ENCODE measurements around the gene SLC9A8.
"Not testable (repeated sequence)": the region's sequence is repeated elsewhere in the genome, so short reads cannot be mapped to it uniquely, and the experiment has no call there.

The SLC9A8 gene

GRCh38 chr20:49787371-49788357, 25.0 kb upstream of the SLC9A8 start:
- no peak for DNase-seq

- DNase-seq = no peak
Observed at GRCh38 chr20:49790077-49790798, 22.4 kb upstream of the SLC9A8 start.

GRCh38 chr20:49791165-49791564, 21.5 kb upstream of the SLC9A8 start:
- DNase-seq = no peak

GRCh38 chr20:49792006-49792405, 20.6 kb upstream of the SLC9A8 start:
- no peak for DNase-seq

- DNase-seq = no peak
Observed at GRCh38 chr20:49792611-49793010, 20.0 kb upstream of the SLC9A8 start.

GRCh38 chr20:49794336-49795134, 18.1 kb upstream of the SLC9A8 start:
- no peak for DNase-seq

GRCh38 chr20:49795135-49795424, 17.5 kb upstream of the SLC9A8 start:
- no peak for DNase-seq

- no peak for DNase-seq
Observed at GRCh38 chr20:49796600-49797343, 15.9 kb upstream of the SLC9A8 start.

GRCh38 chr20:49797344-49797615, 15.3 kb upstream of the SLC9A8 start:
- no peak for DNase-seq

- no peak for DNase-seq
Observed at GRCh38 chr20:49798718-49799117, 13.9 kb upstream of the SLC9A8 start.

- DNase-seq = no peak
Observed at GRCh38 chr20:49799698-49800097, 12.9 kb upstream of the SLC9A8 start.

GRCh38 chr20:49803418-49803817, 9.2 kb upstream of the SLC9A8 start:
- no peak for DNase-seq

- no peak for DNase-seq
Observed at GRCh38 chr20:49804364-49804763, 8.3 kb upstream of the SLC9A8 start.

- DNase-seq = not testable (repeated sequence)
Observed at GRCh38 chr20:49805224-49805876, 7.3 kb upstream of the SLC9A8 start.

GRCh38 chr20:49808753-49809152, 3.9 kb upstream of the SLC9A8 start:
- DNase-seq = no peak

- DNase-seq = no peak
Observed at GRCh38 chr20:49809803-49810359, 2.7 kb upstream of the SLC9A8 start.

GRCh38 chr20:49810491-49811190, 2.0 kb upstream of the SLC9A8 start:
- DNase-seq = no peak

- DNase-seq = no peak
Observed at GRCh38 chr20:49811825-49812506, 662 bp upstream of the SLC9A8 start.

- DNase-seq = no peak
Observed at GRCh38 chr20:49813305-49813974, 812 bp downstream of the SLC9A8 start.

GRCh38 chr20:49814057-49814694, 1.5 kb downstream of the SLC9A8 start:
- no peak for DNase-seq

Data from NCI-H1105 (cell line).